ENCODE measurements around the gene COMMD3.

GRCh38 chr10:22301193-22301592 lies 15.0 kb upstream of the COMMD3 start:
- TF ChIP-seq CTCF (IDR thresholded peaks at IDR 0.05) (no peak), POLR2A (IDR thresholded peaks at IDR 0.05) (no peak)
